SU-DHL-6 (cell line): ENCODE results near the gene KCNJ4.

Experiments
- CTCF ChIP-seq: fragments of 200-600 bp; sonication (generic); IDR thresholded peaks from one replicate; pipeline ENCODE4 v1.5.1; 2017; ENCODE audit warnings: antibody characterized with exemption, mild to moderate bottlenecking, low read length, moderate library complexity; ENCODE audit not compliant: insufficient read depth, poor library complexity, severe bottlenecking
- EZH2phosphoT487 ChIP-seq: fragments of 200-600 bp; sonication (generic), shearing (Covaris generic); conservative IDR thresholded peaks from 2 replicates; pipeline ENCODE4 v1.6.1; 2018; ENCODE audit warnings: mild to moderate bottlenecking, antibody characterized with exemption, low read length, moderate library complexity, mixed read lengths

GRCh38 chr22:38443628-38444521 is 11.1 kb downstream of the KCNJ4 start:
- TF ChIP-seq CTCF (no peak), EZH2phosphoT487 (no peak)
